NCI-H774 (cell line): ENCODE measurements around the gene TMEM222.

Experiments
- DNase-seq: peaks from one replicate; lab custom pipeline; 2025; lab: John Stamatoyannopoulos, UW

The TMEM222 gene

GRCh38 chr1:27359822-27360158, 37.8 kb downstream of the TMEM222 start:
- DNase-seq = no peak

GRCh38 chr1:27360159-27361043, 38.4 kb downstream of the TMEM222 start:
- DNase-seq = no peak

- DNase-seq = no peak
These were observed 39.1 kb downstream of the TMEM222 start for GRCh38 chr1:27361044-27361402.

GRCh38 chr1:27361553-27361952, 39.6 kb downstream of the TMEM222 start:
- no peak for DNase-seq

- no peak for DNase-seq
These were observed 42.1 kb downstream of the TMEM222 start for GRCh38 chr1:27363766-27364695.

GRCh38 chr1:27364696-27365371, 42.9 kb downstream of the TMEM222 start:
- DNase-seq = no peak

GRCh38 chr1:27365372-27366112, 43.6 kb downstream of the TMEM222 start:
- DNase-seq = peak; percentile 76

- peak; percentile 28 for DNase-seq
These were observed 44.1 kb downstream of the TMEM222 start for GRCh38 chr1:27366113-27366410.

GRCh38 chr1:27366411-27367159, 44.6 kb downstream of the TMEM222 start, which contains the start of gene MAP3K6:
TSS of gene MAP3K6 (minus strand) at chr1:27366961. CDS start at chr1:27366597, 364 bp downstream.
- peak; percentile 2 for DNase-seq

- no peak for DNase-seq
These were observed 45.2 kb downstream of the TMEM222 start for GRCh38 chr1:27367160-27367650.

GRCh38 chr1:27368869-27369582, 47.1 kb downstream of the TMEM222 start:
- DNase-seq = no peak

- DNase-seq = no peak
These were observed 50.3 kb downstream of the TMEM222 start for GRCh38 chr1:27372022-27372807.

GRCh38 chr1:27372808-27373690, 51.1 kb downstream of the TMEM222 start:
- no peak for DNase-seq

GRCh38 chr1:27374362-27375086, 52.6 kb downstream of the TMEM222 start, which contains the start of gene FCN3:
TSS of gene FCN3 (minus strand) at chr1:27374824. CDS start at chr1:27374818, 6 bp downstream.
- DNase-seq = no peak

GRCh38 chr1:27377760-27378495, 56.0 kb downstream of the TMEM222 start:
- no peak for DNase-seq

- DNase-seq = no peak
These were observed 57.7 kb downstream of the TMEM222 start for GRCh38 chr1:27379564-27380122.
